Raji (cell line): Measurements from ENCODE around the gene KCNH2.

Source experiments
- POLR2A ChIP-seq: IDR thresholded peaks from 2 replicates; pipeline ENCODE4 v1.6.1; 2011; ENCODE audit warnings: low read depth, low read length, control low read depth; ENCODE audit not compliant: insufficient read depth

The KCNH2 gene

DNA sequence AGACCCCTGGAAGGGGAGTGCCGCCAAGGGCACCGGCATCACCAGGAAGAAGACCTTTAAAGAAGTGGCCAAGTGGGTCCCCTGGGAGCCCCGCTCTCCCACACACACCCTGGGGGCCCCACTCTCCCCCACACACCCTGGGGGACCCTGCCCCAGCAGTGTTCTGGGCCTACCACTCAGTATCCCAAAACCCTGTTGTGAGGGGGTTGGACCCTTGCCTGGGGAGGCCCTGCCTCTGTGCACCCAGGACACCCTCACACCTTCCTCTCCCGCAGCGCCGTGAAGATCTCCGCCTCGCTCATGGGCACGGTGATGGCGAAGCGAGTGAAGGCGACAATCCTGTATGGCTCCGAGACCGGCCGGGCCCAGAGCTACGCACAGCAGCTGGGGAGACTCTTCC, 23.4 kb upstream of the KCNH2 start:
- no peak for TF ChIP-seq POLR2A

DNA sequence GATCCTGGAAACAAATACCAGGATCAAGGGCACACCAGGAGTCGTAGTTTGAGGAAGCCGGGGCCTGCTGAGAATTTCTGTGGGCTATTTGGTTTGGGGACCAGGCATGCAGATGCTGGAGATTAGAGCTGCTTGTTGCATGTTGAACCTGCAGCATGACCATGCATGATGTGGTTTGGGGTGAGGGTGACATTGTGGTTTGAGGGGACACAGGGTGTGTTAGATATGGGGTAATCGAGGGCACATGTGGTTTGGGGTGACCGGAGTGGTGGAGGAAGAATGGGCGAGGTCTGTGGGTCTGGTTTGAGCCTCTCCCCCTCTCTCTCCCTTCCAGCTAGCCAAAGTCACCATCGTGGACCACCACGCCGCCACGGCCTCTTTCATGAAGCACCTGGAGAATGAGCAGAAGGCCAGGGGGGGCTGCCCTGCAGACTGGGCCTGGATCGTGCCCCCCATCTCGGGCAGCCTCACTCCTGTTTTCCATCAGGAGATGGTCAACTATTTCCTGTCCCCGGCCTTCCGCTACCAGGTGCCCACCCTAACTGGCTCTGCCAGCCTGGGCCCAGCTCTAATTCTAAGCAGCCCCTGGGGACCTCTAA, 22.9 kb upstream of the KCNH2 start:
- TF ChIP-seq POLR2A: no peak

DNA sequence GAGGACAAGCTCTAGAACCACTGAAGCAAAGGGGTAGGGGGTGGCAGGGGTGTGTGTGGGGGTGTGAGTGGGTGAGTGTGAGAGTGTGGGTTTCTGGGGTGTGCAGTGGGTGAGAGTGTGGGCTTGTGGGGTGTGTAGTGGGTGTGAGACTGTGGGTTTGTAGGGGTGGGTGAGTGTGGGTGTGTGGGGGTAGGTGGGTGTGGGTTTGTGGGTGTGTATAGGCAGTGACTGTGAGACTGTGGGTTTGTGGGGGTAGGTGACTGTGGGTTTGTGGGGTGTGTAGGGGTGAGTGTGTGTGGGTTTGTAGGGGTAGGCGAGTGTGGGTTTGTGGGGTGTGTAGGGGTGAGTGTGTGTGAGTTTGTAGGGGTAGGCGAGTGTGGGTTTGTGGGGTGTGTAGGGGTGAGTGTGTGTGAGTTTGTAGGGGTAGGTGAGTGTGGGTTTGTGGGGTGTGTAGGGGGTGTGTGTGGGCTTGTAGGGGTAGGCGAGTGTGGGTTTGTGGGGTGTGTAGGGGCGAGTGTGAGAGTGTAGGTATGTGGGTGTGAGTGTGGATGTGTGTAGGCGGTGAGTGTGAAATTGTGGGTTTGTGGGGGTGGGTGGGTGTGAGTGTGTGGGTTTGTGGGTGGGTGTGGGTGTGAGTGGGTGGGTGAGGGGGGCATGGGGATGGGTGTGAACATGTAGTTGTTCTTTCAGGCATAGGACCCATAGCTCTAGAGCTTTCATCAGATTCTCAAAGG, 21.5 kb upstream of the KCNH2 start:
- TF ChIP-seq POLR2A: no peak

DNA sequence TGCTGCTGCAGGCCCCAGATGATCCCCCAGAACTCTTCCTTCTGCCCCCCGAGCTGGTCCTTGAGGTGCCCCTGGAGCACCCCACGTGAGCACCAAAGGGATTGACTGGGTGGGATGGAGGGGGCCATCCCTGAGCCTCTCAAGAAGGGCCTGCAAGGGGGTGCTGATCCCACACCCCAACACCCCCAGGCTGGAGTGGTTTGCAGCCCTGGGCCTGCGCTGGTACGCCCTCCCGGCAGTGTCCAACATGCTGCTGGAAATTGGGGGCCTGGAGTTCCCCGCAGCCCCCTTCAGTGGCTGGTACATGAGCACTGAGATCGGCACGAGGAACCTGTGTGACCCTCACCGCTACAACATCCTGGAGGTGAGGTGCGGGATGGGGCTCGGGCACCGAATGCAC, 20.9 kb upstream of the KCNH2 start:
- TF ChIP-seq POLR2A: no peak

DNA sequence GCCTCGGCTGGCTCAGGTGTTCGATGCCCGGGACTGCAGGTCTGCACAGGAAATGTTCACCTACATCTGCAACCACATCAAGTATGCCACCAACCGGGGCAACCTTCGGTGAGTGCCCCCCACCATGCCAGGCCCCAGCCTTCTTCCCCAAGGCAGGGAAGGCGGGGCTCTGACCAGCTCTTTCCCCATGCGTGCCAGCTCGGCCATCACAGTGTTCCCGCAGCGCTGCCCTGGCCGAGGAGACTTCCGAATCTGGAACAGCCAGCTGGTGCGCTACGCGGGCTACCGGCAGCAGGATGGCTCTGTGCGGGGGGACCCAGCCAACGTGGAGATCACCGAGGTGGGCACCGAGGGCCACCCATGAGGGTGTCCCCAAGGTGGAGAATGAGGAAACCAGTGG, 20.2 kb upstream of the KCNH2 start:
- TF ChIP-seq POLR2A: no peak

DNA sequence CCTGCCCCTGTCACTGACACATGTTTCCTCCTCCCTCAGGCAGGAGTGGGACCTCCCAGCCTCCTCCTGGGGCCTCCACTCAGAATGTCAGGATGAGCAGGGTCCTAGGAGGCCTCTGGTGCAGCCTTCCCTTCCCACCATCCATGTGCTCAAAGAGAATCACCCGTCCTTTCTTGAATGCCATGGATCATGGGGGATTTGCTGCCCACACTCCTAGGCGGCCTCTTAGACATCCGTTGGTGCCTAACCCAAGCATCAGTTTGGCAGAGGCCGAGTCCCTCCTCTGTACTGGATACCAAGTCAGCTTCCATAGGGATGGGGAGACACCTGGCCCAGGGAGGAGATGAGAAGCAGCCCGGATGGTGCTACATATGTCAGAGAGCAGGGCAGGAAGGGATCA, 19.7 kb upstream of the KCNH2 start:
- TF ChIP-seq POLR2A: no peak

DNA sequence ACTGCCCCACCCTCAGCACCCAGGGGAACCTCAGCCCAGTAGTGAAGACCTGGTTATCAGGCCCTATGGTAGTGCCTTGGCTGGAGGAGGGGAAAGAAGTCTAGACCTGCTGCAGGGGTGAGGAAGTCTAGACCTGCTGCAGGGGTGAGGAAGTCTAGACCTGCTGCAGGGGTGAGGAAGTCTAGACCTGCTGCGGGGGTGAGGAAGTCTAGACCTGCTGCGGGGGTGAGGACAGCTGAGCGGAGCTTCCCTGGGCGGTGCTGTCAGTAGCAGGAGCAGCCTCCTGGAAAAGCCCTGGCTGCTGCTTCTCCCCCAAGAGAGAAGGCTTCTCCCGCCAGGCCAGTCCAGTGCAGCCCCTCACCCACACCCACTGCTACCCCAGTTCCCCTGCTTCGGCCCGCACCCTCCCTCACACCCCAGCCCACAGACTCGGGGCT, 19.0 kb upstream of the KCNH2 start:
- TF ChIP-seq POLR2A: no peak

DNA sequence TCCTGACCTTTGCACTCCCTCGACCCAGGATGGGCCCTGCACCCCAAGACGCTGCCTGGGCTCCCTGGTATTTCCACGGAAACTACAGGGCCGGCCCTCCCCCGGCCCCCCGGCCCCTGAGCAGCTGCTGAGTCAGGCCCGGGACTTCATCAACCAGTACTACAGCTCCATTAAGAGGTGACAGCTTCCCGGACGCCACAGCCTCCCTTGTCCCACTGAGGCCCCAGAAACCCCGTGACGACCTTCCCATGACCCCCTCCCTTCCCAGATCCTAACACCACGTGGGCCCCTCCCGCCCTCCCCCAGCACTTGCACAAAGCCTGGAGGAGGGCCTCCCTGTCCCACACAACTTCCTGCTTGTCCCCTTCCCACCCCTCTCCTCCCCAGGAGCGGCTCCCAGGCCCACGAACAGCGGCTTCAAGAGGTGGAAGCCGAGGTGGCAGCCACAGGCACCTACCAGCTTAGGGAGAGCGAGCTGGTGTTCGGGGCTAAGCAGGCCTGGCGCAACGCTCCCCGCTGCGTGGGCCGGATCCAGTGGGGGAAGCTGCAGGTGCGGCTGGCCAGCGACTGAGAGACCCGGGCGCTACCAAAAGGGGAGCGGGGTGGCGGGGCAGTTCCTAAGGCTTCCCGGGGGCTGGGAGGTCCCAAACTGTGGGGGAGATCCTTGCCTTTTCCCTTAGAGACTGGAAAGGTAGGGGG, 18.4 kb upstream of the KCNH2 start:
- no peak for TF ChIP-seq POLR2A

DNA sequence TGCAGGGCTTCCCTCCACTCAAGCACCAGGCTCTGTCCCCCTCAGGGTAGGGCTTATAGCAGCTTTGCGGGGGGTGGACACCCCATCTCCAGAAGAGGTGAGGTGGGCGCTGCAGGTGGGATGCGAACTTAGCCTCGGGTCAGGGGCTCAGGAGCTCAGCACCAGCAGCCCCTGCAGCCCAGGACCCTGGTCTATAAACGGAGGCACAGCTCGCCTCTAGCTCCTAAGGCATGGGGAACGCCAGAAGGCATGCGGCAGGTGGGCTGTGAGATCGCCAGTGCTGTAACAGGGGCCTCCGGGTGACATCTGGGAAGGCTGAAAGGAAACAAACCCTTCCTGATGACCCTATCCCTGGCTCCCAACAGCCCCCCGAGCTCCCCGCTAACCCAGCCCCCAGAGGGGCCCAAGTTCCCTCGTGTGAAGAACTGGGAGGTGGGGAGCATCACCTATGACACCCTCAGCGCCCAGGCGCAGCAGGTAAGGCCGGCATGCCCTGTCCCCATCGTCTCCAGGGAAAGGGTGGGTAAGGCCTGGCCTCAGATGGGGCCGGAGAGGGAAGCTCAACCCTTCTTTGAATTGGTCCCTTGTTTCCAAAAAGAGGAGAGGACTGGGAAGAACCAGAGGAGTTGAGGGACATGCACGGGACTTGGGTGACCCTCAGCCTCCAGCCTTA, 16.9 kb upstream of the KCNH2 start:
- TF ChIP-seq POLR2A: no peak

DNA sequence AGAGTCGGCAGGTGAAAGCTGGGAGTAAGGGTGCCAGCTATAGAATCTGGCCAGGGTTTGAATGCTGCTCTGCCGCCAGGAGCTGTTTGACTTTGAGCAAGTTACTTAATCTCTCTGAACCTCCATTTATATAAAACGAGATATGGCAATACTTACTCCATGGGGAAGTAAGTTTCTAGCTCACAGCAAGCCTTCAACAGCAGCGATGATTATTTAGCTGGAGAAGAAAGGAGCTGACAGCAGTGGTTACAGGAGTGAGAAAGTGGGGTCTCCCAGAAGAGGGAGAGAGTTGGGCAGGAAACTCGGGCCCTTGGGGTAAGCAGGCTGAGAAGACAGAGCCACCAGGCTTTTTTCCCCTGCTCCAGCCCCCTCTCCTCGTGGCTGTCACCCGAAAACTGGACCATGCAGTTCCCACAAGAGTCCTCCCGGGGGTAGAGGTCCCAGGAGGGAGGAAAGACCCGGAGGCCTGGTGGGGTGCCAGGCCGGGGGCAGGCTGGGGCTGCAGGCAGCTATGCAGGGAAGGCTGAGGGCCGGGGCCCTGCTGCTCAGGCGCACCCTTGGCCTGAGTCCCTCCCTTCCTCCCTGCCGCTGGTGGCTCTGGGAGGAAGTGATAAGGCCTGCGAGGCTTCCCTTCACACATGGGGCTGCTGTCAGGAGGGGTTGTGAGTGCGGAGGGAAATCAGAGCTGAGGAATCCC, 16.2 kb upstream of the KCNH2 start:
- TF ChIP-seq POLR2A: no peak

DNA sequence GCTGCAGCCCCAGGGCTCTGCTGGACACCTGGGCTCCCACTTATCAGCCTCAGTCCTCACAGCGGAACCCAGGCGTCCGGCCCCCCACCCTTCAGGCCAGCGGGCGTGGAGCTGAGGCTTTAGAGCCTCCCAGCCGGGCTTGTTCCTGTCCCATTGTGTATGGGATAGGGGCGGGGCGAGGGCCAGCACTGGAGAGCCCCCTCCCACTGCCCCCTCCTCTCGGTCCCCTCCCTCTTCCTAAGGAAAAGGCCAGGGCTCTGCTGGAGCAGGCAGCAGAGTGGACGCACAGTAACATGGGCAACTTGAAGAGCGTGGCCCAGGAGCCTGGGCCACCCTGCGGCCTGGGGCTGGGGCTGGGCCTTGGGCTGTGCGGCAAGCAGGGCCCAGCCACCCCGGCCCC, 15.4 kb upstream of the KCNH2 start:
- TF ChIP-seq POLR2A: no peak

DNA sequence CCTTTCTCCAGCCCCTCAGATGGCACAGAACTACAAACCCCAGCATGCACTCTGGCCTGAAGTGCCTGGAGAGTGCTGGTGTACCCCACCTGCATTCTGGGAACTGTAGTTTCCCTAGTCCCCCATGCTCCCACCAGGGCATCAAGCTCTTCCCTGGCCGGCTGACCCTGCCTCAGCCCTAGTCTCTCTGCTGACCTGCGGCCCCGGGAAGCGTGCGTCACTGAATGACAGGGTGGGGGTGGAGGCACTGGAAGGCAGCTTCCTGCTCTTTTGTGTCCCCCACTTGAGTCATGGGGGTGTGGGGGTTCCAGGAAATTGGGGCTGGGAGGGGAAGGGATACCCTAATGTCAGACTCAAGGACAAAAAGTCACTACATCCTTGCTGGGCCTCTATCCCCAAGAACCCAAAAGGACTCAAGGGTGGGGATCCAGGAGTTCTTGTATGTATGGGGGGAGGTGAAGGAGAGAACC, 14.7 kb upstream of the KCNH2 start:
- no peak for TF ChIP-seq POLR2A

DNA sequence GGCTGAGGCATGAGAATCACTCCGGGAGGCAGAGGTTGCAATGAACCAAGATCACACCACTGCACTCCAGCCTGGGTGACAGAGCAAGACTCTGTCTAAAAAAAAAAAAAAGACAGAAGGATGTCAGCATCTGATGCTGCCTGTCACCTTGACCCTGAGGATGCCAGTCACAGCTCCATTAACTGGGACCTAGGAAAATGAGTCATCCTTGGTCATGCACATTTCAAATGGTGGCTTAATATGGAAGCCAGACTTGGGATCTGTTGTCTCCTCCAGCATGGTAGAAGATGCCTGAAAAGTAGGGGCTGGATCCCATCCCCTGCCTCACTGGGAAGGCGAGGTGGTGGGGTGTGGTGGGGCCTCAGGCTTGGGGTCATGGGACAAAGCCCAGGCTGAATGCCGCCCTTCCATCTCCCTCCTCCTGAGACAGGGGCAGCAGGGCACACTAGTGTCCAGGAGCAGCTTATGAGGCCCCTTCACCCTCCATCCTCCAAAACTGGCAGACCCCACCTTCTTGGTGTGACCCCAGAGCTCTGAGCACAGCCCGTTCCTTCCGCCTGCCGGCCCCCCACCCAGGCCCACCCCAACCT, 14.0 kb upstream of the KCNH2 start:
- no peak for TF ChIP-seq POLR2A

DNA sequence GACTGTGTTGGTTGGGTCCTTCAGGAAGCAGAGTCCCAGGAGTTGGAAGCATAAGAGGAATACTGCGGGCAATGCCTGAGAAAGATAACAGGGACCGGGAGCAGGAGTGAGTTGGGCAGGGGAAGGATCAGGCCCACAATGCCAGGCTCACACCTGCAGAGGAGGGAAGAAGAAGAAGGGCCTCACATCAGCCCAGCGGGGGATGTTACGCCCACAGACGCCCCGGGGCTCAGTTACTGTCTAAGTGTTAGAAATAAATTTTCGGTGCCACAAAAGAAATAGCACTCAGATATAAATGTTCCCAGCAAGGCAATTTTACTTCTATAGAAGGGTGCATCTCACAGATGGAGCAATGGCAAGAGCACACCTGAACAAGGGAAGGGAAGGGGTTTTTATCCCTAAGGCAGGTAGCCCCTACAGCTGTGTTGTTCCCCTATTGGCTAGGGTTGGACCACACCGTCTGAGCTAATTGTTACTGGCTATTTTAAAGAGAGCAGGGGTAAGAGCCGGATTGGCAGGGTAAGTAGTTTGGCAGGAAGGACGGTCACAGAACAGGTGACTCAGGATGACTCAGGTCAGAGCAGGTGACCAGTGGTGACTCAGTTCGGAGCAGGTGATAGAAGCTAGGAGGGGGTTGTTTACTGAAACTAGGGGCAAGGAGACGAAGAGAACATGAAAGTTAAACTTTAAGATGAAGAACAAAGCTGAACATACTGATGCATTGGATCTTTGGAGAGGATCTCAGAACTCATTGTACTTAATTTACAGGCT, 12.5 kb upstream of the KCNH2 start, which contains the start of gene NOS3:
NOS3 (plus strand) TSS at position 602 of the 771 bp plus-strand sequence. CDS start 2,787 bp downstream, outside the sequence.
- TF ChIP-seq POLR2A: no peak
